Measurements from ENCODE around the gene SYT5. TPM values are rescaled to one million over a fixed set of nuclear protein-coding genes. Genes with fewer than 3 reads are reported as not detected.
A peak's percentile ranks its signal among the peaks of the same experiment; 100 is the strongest.

SYT5 gene
- not detected for total RNA-seq
- not detected for polyA plus RNA-seq (ENCODE audit: insufficient read depth, low read depth, low replicate concordance)
- long read RNA-seq, donor 1, partial matches to known transcripts, result 0 of 1 reads
- long read RNA-seq, donor 1, other reads (novel, unspliced or antisense), result 0 of 1 reads
- long read RNA-seq, donor 2, result 0 reads
- long read RNA-seq, donor 3, result 0 reads
- long read RNA-seq, donor 4, result 0 reads
- long read RNA-seq, donor 5, result 0 reads
- long read RNA-seq, donor 6, result 0 reads
- long read RNA-seq, donor 7, result 0 reads
- long read RNA-seq, donor 8, result 0 reads
- long read RNA-seq, donor 9, result 0 reads
- long read RNA-seq, donor 10, result 0 reads

DNA sequence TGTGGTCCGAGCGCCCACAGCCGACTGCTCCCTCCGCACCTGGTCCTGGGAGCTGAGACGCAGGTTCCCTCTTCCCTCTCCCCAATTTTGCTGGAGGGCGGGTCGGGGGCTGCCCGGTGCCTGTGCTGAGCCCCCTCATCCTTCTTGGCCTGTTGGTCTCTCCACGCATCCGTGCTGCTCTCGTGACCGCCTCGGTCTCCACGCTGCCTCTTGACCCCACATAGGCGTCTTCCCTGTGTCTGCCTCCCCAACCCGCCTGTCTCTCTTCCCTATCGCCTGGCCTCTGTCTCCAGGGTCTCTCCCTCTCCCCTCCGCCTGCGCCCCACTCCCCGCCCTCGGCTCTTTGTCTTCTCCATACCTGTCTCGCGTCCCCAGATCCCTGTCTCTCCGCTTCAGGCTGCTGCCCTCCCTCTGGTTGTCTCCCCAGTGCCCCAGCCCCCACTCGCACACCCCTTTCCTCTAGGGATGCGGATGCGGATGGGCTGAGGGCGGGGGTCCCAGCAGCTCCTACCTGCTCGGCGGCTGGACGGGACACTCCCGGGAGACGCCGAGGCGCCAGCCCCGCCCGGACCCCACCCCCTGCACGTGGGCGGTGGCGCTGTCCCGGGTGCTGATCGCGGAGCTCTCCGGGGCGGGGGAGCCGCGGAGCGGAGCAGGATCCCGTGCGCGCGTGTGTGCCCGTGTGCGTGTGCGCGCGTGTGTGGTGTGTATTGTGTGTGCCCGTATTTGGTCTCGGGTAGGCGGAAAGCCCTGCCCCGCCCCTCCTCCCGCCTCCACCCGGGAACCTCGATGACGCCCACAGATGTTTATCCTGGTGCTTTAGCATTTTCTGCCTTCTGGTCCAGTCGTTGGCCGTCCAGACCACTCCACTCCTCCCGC is at the start of gene SYT5:
TSS of gene SYT5 (minus strand) at position 684 of the 879 bp plus-strand sequence. CDS start 1,248 bp downstream, outside the sequence.
- Histone ChIP-seq H3K4me1 (ENCODE audit: control insufficient read depth in 2 of 3, insufficient read depth in 2 of 3, low read depth in 1 of 3, low read length in 3 of 3) (peaks cover 0 to 6% (median 0%) of the 10 kb centered on the region in 3 donors), H3K9me3 (ENCODE audit: control insufficient read depth in 2 of 3, insufficient read depth in 1 of 3, low read length in 3 of 3) (no peaks in the 10 kb centered on the region), H3K27me3 (ENCODE audit: control insufficient read depth, insufficient read depth, low read length) (peaks cover 8% of the 10 kb centered on the region), H3K9ac (ENCODE audit: low read length in 3 of 3) (no peak within 1 kb of the TSS), H3K4me3 (ENCODE audit: low read length in 3 of 3) (peak within 1 kb of the TSS; percentile 32 to 53 (median 45)), H3K27ac (ENCODE audit: low read depth in 2 of 2, low read length in 2 of 2) (no peak within 1 kb of the TSS), H3K36me3 (ENCODE audit: control insufficient read depth in 2 of 3, insufficient read depth in 3 of 3, low read length in 3 of 3) (no peaks in the 10 kb centered on the region)
- intact Hi-C loops (cut with DNase I), result no loop called here
- FAIRE-seq, result no peak
- DNase-seq, result peak in 4 of 5 donors; percentile 53 to 76 (median 68)
- TF ChIP-seq, protein P1, sequence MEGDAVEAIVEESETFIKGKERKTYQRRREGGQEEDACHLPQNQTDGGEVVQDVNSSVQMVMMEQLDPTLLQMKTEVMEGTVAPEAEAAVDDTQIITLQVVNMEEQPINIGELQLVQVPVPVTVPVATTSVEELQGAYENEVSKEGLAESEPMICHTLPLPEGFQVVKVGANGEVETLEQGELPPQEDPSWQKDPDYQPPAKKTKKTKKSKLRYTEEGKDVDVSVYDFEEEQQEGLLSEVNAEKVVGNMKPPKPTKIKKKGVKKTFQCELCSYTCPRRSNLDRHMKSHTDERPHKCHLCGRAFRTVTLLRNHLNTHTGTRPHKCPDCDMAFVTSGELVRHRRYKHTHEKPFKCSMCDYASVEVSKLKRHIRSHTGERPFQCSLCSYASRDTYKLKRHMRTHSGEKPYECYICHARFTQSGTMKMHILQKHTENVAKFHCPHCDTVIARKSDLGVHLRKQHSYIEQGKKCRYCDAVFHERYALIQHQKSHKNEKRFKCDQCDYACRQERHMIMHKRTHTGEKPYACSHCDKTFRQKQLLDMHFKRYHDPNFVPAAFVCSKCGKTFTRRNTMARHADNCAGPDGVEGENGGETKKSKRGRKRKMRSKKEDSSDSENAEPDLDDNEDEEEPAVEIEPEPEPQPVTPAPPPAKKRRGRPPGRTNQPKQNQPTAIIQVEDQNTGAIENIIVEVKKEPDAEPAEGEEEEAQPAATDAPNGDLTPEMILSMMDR (IDR thresholded peaks at IDR 0.05; ENCODE audit: borderline replicate concordance, extremely low read depth, insufficient read depth), result no peak

DNA sequence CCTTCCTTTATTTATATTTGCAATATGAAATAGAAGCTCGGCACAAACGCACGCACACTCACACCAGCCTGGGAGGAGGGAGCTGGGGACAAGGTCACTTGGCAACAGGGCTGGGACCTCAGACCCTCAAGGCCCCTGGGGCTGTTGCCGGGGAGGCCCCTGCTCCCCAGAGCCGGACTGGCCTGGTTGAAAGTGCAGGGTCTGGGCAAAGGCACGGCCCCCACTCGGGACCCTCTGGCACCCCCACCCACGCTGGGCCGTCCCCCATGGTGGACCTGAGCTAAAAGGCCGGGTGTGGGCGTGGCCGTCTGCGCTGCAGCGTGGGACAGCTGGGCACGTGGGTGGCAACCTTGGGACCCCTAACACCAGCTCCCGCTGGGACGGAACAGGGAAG is 49.7 kb upstream of the SYT5 start:
- TF ChIP-seq, protein P1 (IDR thresholded peaks at IDR 0.05; ENCODE audit: borderline replicate concordance, extremely low read depth, insufficient read depth), result no peak
- FAIRE-seq (no peak), DNase-seq (no peak)
- Histone ChIP-seq H3K27ac (ENCODE audit: low read depth in 2 of 2, low read length in 2 of 2) (no peak overlapping the region), H3K4me1 (ENCODE audit: control insufficient read depth in 2 of 3, insufficient read depth in 2 of 3, low read depth in 1 of 3, low read length in 3 of 3) (peaks cover 0 to 4% (median 3%) of the 10 kb centered on the region in 3 donors), H3K9me3 (ENCODE audit: control insufficient read depth in 2 of 3, insufficient read depth in 1 of 3, low read length in 3 of 3) (no peaks in the 10 kb centered on the region), H3K4me3 (ENCODE audit: low read length in 3 of 3) (no peak overlapping the region), H3K36me3 (ENCODE audit: control insufficient read depth in 2 of 3, insufficient read depth in 3 of 3, low read length in 3 of 3) (peaks cover 6 to 20% (median 11%) of the 10 kb centered on the region in 3 donors), H3K9ac (ENCODE audit: low read length in 3 of 3) (no peak overlapping the region), H3K27me3 (ENCODE audit: control insufficient read depth, insufficient read depth, low read length) (no peaks in the 10 kb centered on the region)
- intact Hi-C loops (cut with DNase I), result no loop called here

DNA sequence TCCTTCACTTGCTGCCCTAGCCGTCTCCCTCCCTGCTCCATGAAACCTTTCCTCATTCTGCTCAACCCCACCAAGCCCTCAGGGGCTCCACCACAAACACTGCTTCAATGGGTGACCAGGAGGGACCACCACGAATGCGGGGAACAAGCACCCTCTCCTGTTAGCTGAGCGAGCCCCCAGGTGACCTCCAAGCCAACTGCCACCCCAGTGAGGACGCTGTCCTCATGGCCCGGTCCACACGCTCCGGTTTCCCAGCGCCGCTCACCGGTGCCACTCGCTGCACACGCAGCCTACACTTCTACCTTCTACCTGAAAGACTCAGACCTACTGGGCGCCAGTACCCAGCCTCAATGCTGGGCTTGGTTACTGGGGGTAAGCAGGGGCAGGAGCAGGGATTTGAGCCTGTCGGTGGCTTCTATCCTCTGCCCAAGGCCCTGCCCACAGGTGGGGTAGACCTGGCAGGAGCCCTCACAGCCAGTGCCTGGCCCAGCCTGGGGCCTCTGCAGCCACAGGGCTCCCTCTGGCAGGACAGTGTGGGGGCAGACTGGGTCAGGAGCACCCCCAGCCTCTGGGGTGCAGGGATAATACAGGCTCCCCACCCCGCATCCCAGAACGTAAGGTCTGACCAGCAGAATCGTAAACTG is 49.2 kb upstream of the SYT5 start:
- H3K4me1 ChIP-seq (ENCODE audit: control insufficient read depth in 2 of 3, insufficient read depth in 2 of 3, low read depth in 1 of 3, low read length in 3 of 3), result peaks cover 0 to 4% (median 3%) of the 10 kb centered on the region in 3 donors
- FAIRE-seq (no peak), DNase-seq (no peak)
- H3K9me3 ChIP-seq (ENCODE audit: control insufficient read depth in 2 of 3, insufficient read depth in 1 of 3, low read length in 3 of 3), result no peaks in the 10 kb centered on the region
- H3K9ac ChIP-seq (ENCODE audit: low read length in 3 of 3), result no peak overlapping the region
- peaks cover 2 to 15% (median 7%) of the 10 kb centered on the region in 3 donors for H3K36me3 ChIP-seq (ENCODE audit: control insufficient read depth in 2 of 3, insufficient read depth in 3 of 3, low read length in 3 of 3)
- H3K27ac ChIP-seq (ENCODE audit: low read depth in 2 of 2, low read length in 2 of 2), result no peak overlapping the region
- H3K4me3 ChIP-seq (ENCODE audit: low read length in 3 of 3), result no peak overlapping the region
- TF ChIP-seq, protein P1 (IDR thresholded peaks at IDR 0.05; ENCODE audit: borderline replicate concordance, extremely low read depth, insufficient read depth), result no peak
- intact Hi-C loops (cut with DNase I), result no loop called here
- H3K27me3 ChIP-seq (ENCODE audit: control insufficient read depth, insufficient read depth, low read length), result no peaks in the 10 kb centered on the region
